ENCODE data around the gene STX1B. TPM values are rescaled to one million over a fixed set of nuclear protein-coding genes. Genes with fewer than 3 reads are reported as not detected.

Gene STX1B
- total RNA-seq, 3 donors from 2014 or later (not counting 1 experiment from before 2014, with no cell fraction given): 0.14 to 1.6 (median 0.32) TPM

DNA sequence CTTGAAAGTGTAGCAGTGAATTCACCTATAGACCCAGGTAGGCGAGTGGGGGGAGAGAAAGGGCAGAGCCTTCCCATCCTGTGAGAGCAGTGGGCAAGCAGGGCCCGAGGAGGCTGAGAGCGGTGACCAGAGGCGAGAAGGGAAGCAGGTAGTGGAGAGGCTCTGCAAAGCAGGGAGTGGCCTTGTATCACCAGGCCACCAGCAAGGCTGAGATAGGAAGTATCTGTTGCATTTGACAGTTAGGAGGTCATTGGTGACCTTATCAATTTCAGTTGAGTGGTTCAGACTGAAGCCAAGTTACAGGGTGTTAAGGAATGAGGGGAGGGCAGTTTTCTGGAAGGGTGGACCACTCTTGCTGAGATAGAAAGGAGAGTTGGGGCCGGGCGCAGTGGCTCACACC lies 36.1 kb downstream of the STX1B start:
- H3K36me3 ChIP-seq (ENCODE audit: control insufficient read depth, insufficient read depth, low read length): peaks cover 58% of the 10 kb centered on the region
- no peaks in the 10 kb centered on the region for H3K9me3 ChIP-seq (ENCODE audit: control insufficient read depth, insufficient read depth, low read length)
- no peaks in the 10 kb centered on the region for H3K27me3 Mint-ChIP-seq (ENCODE audit: low read depth in 2 of 2)
- no peak overlapping the region for H3K4me3 ChIP-seq (ENCODE audit: low read length)
- DNase-seq (no peak), ATAC-seq (no peak)
- 97% methylated on average over 6 of the region's 6 CpGs for WGBS (ENCODE audit: insufficient coverage)
- H3K9me3 Mint-ChIP-seq: no peaks in the 10 kb centered on the region
- H3K27me3 ChIP-seq (ENCODE audit: control insufficient read depth, insufficient read depth, low read length): no peaks in the 10 kb centered on the region
- H3K27ac Mint-ChIP-seq: peak overlapping the region in 1 of 2 donors; percentile 0
- H3K4me3 Mint-ChIP-seq: no peak overlapping the region
- TF ChIP-seq, protein P1, sequence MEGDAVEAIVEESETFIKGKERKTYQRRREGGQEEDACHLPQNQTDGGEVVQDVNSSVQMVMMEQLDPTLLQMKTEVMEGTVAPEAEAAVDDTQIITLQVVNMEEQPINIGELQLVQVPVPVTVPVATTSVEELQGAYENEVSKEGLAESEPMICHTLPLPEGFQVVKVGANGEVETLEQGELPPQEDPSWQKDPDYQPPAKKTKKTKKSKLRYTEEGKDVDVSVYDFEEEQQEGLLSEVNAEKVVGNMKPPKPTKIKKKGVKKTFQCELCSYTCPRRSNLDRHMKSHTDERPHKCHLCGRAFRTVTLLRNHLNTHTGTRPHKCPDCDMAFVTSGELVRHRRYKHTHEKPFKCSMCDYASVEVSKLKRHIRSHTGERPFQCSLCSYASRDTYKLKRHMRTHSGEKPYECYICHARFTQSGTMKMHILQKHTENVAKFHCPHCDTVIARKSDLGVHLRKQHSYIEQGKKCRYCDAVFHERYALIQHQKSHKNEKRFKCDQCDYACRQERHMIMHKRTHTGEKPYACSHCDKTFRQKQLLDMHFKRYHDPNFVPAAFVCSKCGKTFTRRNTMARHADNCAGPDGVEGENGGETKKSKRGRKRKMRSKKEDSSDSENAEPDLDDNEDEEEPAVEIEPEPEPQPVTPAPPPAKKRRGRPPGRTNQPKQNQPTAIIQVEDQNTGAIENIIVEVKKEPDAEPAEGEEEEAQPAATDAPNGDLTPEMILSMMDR (IDR thresholded peaks at IDR 0.05): no peak
- H3K27ac ChIP-seq (ENCODE audit: low read length): no peak overlapping the region
- intact Hi-C loops (cut with micrococcal nuclease): no loop called here
- H3K4me1 ChIP-seq (ENCODE audit: control insufficient read depth, insufficient read depth, low read length): no peaks in the 10 kb centered on the region
- H3K4me1 Mint-ChIP-seq: peaks cover 0 to 23% of the 10 kb centered on the region in 2 donors
- peaks cover 6% of the 10 kb centered on the region for H3K36me3 Mint-ChIP-seq

GRCh38 chr16:30972872-30973271 lies 37.6 kb downstream of the STX1B start:
- Mint-ChIP-seq H3K9me3 (no peaks in the 10 kb centered on the region), H3K36me3 (peaks cover 6% of the 10 kb centered on the region), H3K4me1 (peaks cover 0 to 23% of the 10 kb centered on the region in 2 donors), H3K27me3 (ENCODE audit: low read depth in 2 of 2) (no peaks in the 10 kb centered on the region), H3K4me3 (no peak overlapping the region), H3K27ac (no peak overlapping the region)
- Histone ChIP-seq H3K9me3 (ENCODE audit: control insufficient read depth, insufficient read depth, low read length) (no peaks in the 10 kb centered on the region), H3K4me1 (ENCODE audit: control insufficient read depth, insufficient read depth, low read length) (no peaks in the 10 kb centered on the region), H3K4me3 (ENCODE audit: low read length) (no peak overlapping the region), H3K36me3 (ENCODE audit: control insufficient read depth, insufficient read depth, low read length) (peaks cover 64% of the 10 kb centered on the region), H3K27me3 (ENCODE audit: control insufficient read depth, insufficient read depth, low read length) (no peaks in the 10 kb centered on the region), H3K27ac (ENCODE audit: low read length) (no peak overlapping the region)
- TF ChIP-seq, protein P1 (IDR thresholded peaks at IDR 0.05): no peak
- 97% methylated on average over 7 of the region's 7 CpGs for WGBS (ENCODE audit: insufficient coverage)
- ATAC-seq (no peak), DNase-seq (no peak)
- intact Hi-C loops (cut with micrococcal nuclease): no loop called here

DNA sequence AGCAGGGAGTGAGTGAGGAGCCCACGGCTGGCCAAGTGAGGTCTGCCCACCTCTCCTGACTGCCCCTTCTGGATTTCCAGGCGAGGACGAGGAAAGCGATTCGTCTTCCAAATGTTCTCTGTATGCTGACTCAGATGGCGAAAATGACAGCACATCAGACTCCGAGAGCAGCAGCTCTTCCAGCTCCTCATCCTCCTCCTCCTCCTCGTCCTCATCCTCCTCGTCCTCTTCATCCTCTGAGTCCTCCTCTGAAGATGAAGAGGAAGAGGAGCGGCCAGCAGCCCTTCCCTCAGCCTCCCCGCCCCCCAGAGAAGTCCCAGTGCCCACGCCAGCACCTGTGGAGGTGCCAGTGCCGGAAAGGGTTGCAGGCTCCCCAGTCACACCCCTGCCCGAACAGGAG lies 39.1 kb downstream of the STX1B start:
- TF ChIP-seq, protein P1 (IDR thresholded peaks at IDR 0.05): no peak
- Histone ChIP-seq H3K27me3 (ENCODE audit: control insufficient read depth, insufficient read depth, low read length) (no peaks in the 10 kb centered on the region), H3K36me3 (ENCODE audit: control insufficient read depth, insufficient read depth, low read length) (peaks cover 67% of the 10 kb centered on the region), H3K9me3 (ENCODE audit: control insufficient read depth, insufficient read depth, low read length) (no peaks in the 10 kb centered on the region), H3K4me1 (ENCODE audit: control insufficient read depth, insufficient read depth, low read length) (no peaks in the 10 kb centered on the region), H3K27ac (ENCODE audit: low read length) (no peak overlapping the region), H3K4me3 (ENCODE audit: low read length) (no peak overlapping the region)
- intact Hi-C loops (cut with micrococcal nuclease): no loop called here
- no peak for DNase-seq
- Mint-ChIP-seq H3K27ac (no peak overlapping the region), H3K4me3 (no peak overlapping the region), H3K36me3 (peaks cover 6% of the 10 kb centered on the region), H3K9me3 (no peaks in the 10 kb centered on the region), H3K27me3 (ENCODE audit: low read depth in 2 of 2) (no peaks in the 10 kb centered on the region), H3K4me1 (peaks cover 0 to 15% of the 10 kb centered on the region in 2 donors)
- no peak for ATAC-seq
- 98% methylated on average over 14 of the region's 14 CpGs for WGBS (ENCODE audit: insufficient coverage)

- WGBS (ENCODE audit: insufficient coverage): 96% methylated on average over 19 of the region's 19 CpGs
- no peak for DNase-seq
- Histone ChIP-seq H3K27ac (ENCODE audit: low read length) (no peak overlapping the region), H3K9me3 (ENCODE audit: control insufficient read depth, insufficient read depth, low read length) (no peaks in the 10 kb centered on the region), H3K27me3 (ENCODE audit: control insufficient read depth, insufficient read depth, low read length) (no peaks in the 10 kb centered on the region), H3K36me3 (ENCODE audit: control insufficient read depth, insufficient read depth, low read length) (peaks cover 81% of the 10 kb centered on the region), H3K4me3 (ENCODE audit: low read length) (no peak overlapping the region), H3K4me1 (ENCODE audit: control insufficient read depth, insufficient read depth, low read length) (no peaks in the 10 kb centered on the region)
- Mint-ChIP-seq H3K27ac (no peak overlapping the region), H3K36me3 (peaks cover 6% of the 10 kb centered on the region), H3K27me3 (ENCODE audit: low read depth in 2 of 2) (no peaks in the 10 kb centered on the region), H3K9me3 (no peaks in the 10 kb centered on the region), H3K4me1 (peaks cover 0 to 14% of the 10 kb centered on the region in 2 donors), H3K4me3 (no peak overlapping the region)
- TF ChIP-seq, protein P1 (IDR thresholded peaks at IDR 0.05): no peak
- intact Hi-C loops (cut with micrococcal nuclease): no loop called here
- ATAC-seq: no peak
Observed at GRCh38 chr16:30969246-30969842, 41.1 kb downstream of the STX1B start.
